Ascending aorta (tissue), 2 donors: Measurements from ENCODE around the gene ZFYVE9. TPM values are rescaled to one million over a fixed set of nuclear protein-coding genes. Genes with fewer than 3 reads are reported as not detected.

Experiments used
- DNase-seq, 2 donors: peaks; one replicate each; pipeline ENCODE4 v3.0.0-alpha.2; 2019; ENCODE audit warnings: low spot score in 2 of 2
- H3K27ac ChIP-seq, 2 donors: fragments of 200-600 bp; sonication (generic); one replicate each; pipeline ENCODE4 v1.5.1; 2016 to 2017; ENCODE audit warnings: mild to moderate bottlenecking in 1 of 2
- H3K27me3 ChIP-seq: fragments of 200-600 bp; sonication (generic); one replicate; pipeline ENCODE4 v1.5.1; 2017
- H3K36me3 ChIP-seq, 2 donors: fragments of 200-600 bp; sonication (generic); one replicate each; pipeline ENCODE4 v1.5.1; 2016
- H3K4me1 ChIP-seq, 2 donors: fragments of 200-600 bp; sonication (generic); one replicate each; pipeline ENCODE4 v1.5.1; 2016 to 2017; ENCODE audit warnings: mild to moderate bottlenecking in 1 of 2
- H3K4me3 ChIP-seq, 2 donors: fragments of 200-600 bp; sonication (generic); one replicate each; pipeline ENCODE4 v1.5.1; 2016 to 2017; ENCODE audit warnings: mild to moderate bottlenecking in 1 of 2
- H3K9me3 ChIP-seq, 2 donors: fragments of 200-600 bp; sonication (generic); one replicate each; pipeline ENCODE4 v1.5.1; 2016
- CTCF ChIP-seq, 3 experiments: fragments of 200-600 bp in 2 of 3; fragments of 450-650 bp in 1 of 3; sonication (generic) in 2 of 3; IDR thresholded peaks; one replicate each; pipeline ENCODE4 v1.5.1; 2016 to 2019; ENCODE audit warnings: antibody characterized with exemption in 3 of 3, mild to moderate bottlenecking in 1 of 3, moderate library complexity in 1 of 3
- intact Hi-C: fragments of 100-400 bp; cut with DNase I; formaldehyde crosslinking; loops from one replicate; pipeline ENCODE4 v1.15.1; 2023
- total RNA-seq: library from RNA; depleted of rRNA; stranded (reverse); fragments of >200 nt; gene quantifications from one replicate; pipeline ENCODE4 v1.1.0, GENCODE V29; 2016

The ZFYVE9 gene
- total RNA-seq, 1 donor from 2014 or later, result 8.1 TPM

DNA sequence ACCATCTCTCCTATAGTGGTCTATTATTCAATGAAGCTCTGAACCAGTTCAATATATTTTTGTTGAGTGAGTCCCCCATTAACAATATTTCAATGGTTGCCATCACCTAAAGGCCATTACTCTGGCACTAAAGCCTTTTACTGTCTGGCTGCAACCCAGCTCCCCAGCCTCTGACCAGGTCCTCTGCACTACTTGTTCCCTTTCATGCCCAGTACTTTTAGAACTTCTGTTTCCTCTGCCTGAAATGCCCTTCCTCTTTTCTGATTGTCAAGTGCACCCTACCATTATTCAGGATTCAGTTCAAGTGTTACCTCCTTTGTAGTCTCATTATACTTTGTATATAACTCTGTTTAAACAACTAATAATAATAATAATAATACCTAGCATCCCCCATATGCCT is 30.4 kb upstream of the ZFYVE9 start:
- Histone ChIP-seq H3K27ac (no peak overlapping the region), H3K27me3 (no peaks in the 10 kb centered on the region), H3K4me1 (no peaks in the 10 kb centered on the region), H3K36me3 (no peaks in the 10 kb centered on the region), H3K9me3 (no peaks in the 10 kb centered on the region), H3K4me3 (no peak overlapping the region)
- intact Hi-C loops, result no loop called here
- no peak for DNase-seq
- no peak for TF ChIP-seq CTCF (IDR thresholded peaks at IDR 0.05)

DNA sequence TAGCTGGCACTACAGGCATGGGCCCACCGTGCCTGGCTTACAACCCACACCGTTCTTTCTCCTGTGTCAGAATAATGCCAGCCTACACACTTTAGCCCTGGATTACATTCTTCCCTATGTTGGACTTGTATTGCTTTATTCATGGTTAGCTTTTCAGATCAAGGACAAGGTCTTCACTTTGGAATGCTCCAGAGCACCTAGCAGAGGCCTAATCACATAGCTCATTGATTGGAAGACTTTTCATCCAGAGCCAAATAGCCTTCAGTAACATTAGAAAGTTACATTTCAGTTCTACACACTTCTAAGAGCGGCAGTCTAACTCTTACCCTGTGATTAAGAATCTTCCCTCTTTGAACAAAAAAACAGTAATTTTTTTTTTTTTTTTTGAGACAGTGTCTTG is 29.4 kb upstream of the ZFYVE9 start:
- Histone ChIP-seq H3K4me1 (no peaks in the 10 kb centered on the region), H3K36me3 (no peaks in the 10 kb centered on the region), H3K27me3 (no peaks in the 10 kb centered on the region), H3K9me3 (no peaks in the 10 kb centered on the region), H3K27ac (no peak overlapping the region), H3K4me3 (no peak overlapping the region)
- DNase-seq, result no peak
- intact Hi-C loops, result no loop called here
- TF ChIP-seq CTCF (IDR thresholded peaks at IDR 0.05), result no peak

- H3K9me3 ChIP-seq, result no peaks in the 10 kb centered on the region
- H3K36me3 ChIP-seq, result no peaks in the 10 kb centered on the region
- no peak for DNase-seq
- H3K27me3 ChIP-seq, result no peaks in the 10 kb centered on the region
- no peak overlapping the region for H3K27ac ChIP-seq
- H3K4me3 ChIP-seq, result no peak overlapping the region
- H3K4me1 ChIP-seq, result no peaks in the 10 kb centered on the region
- no peak for TF ChIP-seq CTCF (IDR thresholded peaks at IDR 0.05)
- intact Hi-C loops, result no loop called here
Observed at GRCh38 chr1:52119301-52120079, 22.4 kb upstream of the ZFYVE9 start.

- no peaks in the 10 kb centered on the region for H3K9me3 ChIP-seq
- DNase-seq, result no peak
- H3K36me3 ChIP-seq, result no peaks in the 10 kb centered on the region
- H3K4me1 ChIP-seq, result no peaks in the 10 kb centered on the region
- TF ChIP-seq CTCF (IDR thresholded peaks at IDR 0.05), result no peak
- no peak overlapping the region for H3K27ac ChIP-seq
- H3K4me3 ChIP-seq, result no peak overlapping the region
- intact Hi-C loops, result no loop called here
- no peaks in the 10 kb centered on the region for H3K27me3 ChIP-seq
Observed at GRCh38 chr1:52122384-52122783, 19.5 kb upstream of the ZFYVE9 start.

- Histone ChIP-seq H3K36me3 (no peaks in the 10 kb centered on the region), H3K27me3 (no peaks in the 10 kb centered on the region), H3K4me3 (no peak overlapping the region), H3K4me1 (no peaks in the 10 kb centered on the region), H3K27ac (no peak overlapping the region), H3K9me3 (no peaks in the 10 kb centered on the region)
- DNase-seq, result no peak
- no peak for TF ChIP-seq CTCF (IDR thresholded peaks at IDR 0.05)
- intact Hi-C loops, result no loop called here
Observed at GRCh38 chr1:52123622-52124021, 18.3 kb upstream of the ZFYVE9 start.
